Measurements from ENCODE around the gene BSCL2. TPM values are rescaled to one million over a fixed set of nuclear protein-coding genes. Genes with fewer than 3 reads are reported as not detected.

BSCL2 gene
- total and polyA plus RNA-seq, 2 experiments from 2014 or later, result 49.2 to 78.7 TPM

DNA sequence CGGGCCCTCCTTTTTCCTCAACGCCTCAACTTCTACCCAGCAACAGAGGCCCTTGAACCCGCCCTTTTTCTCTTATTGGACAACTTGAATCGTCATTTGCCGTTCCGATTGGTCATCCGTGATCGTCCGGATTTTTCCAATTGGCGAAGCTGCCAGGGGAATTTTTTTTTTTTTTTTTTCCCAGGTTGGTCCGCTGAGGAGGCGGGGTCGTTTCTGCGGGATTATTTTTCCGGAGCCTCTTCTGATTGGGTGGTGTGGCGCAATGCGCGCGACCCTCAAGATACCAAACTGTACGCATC is 20.6 kb upstream of the BSCL2 start:
- DNase-seq (ENCODE audit: low spot score), result peak; percentile 96
- under 1% methylated on average over 20 of the region's 20 CpGs for WGBS (ENCODE audit: low lambda C conversion rate, missing lambda C conversion rate)
- H3K36me3 ChIP-seq (replicated peaks; ENCODE audit: insufficient read depth, low read depth), result no peaks in the 10 kb centered on the region

DNA sequence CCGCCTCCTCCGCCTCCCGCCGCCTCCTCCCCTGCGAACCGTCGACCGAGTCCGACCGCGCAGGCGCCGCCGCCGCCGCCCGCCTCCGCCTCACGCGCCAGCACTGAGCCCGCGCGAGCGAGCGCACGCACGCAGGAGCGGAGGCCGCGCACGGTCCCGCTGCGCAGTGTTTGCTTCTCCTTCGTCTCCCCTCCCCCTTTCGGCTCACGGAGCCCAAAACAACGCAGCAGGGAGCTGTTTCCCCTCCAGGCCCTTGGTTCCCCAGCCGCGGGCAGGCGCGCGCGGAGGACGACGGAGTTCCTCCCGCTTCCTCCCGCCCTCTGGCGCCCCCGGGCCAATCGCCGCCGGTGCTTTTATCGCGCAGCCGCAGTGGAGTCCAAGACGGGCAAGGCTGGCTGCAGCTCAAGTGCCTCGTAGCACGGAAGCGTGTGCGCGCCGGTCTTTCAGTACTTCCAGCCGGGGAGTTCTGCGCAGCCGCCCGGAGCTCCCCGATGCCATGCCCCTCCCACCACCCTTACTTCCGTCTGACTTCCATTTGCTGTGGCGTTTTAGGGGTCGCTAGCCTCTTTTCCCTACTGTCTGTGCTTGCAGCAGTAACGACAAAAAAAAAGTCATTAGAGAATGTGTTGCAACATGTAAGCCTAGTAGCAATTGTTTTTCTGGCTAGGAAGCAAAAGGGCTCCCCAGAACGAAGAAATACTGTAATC is 20.1 kb upstream of the BSCL2 start, which contains the start of gene HNRNPUL2:
TSS of gene HNRNPUL2 (minus strand) at position 293 of the 707 bp plus-strand sequence. CDS start 301 bp downstream, outside the sequence.
- no peaks in the 10 kb centered on the region for H3K9me3 ChIP-seq (ENCODE audit: low read depth)
- H3K36me3 ChIP-seq (replicated peaks; ENCODE audit: insufficient read depth, low read depth), result peaks cover 5% of the 10 kb centered on the region
- H4K20me1 ChIP-seq (ENCODE audit: insufficient read depth, poor library complexity, severe bottlenecking), result peaks cover 43% of the 10 kb centered on the region
- H3K4me2 ChIP-seq, result peak within 1 kb of the TSS; percentile 89
- peaks cover 16% of the 10 kb centered on the region for H3K4me1 ChIP-seq (ENCODE audit: insufficient read depth)
- H3K4me3 ChIP-seq, result peak within 1 kb of the TSS; percentile 48
- peak within 1 kb of the TSS; percentile 93 for H2AFZ ChIP-seq
- under 1% methylated on average over 54 of the region's 72 CpGs for WGBS (ENCODE audit: low lambda C conversion rate, missing lambda C conversion rate)
- peak within 1 kb of the TSS; percentile 91 for H3K27ac ChIP-seq
- H3K9me2 ChIP-seq (replicated peaks; ENCODE audit: insufficient read depth), result no peaks in the 10 kb centered on the region
- DNase-seq (ENCODE audit: low spot score), result peak; percentile 100
- no peaks in the 10 kb centered on the region for H3K27me3 ChIP-seq
- TF ChIP-seq EZH2phosphoT487 (IDR thresholded peaks at IDR 0.05; ENCODE audit: low read depth, severe bottlenecking, unreplicated experiment), result no peak
- TF ChIP-seq, protein P1, sequence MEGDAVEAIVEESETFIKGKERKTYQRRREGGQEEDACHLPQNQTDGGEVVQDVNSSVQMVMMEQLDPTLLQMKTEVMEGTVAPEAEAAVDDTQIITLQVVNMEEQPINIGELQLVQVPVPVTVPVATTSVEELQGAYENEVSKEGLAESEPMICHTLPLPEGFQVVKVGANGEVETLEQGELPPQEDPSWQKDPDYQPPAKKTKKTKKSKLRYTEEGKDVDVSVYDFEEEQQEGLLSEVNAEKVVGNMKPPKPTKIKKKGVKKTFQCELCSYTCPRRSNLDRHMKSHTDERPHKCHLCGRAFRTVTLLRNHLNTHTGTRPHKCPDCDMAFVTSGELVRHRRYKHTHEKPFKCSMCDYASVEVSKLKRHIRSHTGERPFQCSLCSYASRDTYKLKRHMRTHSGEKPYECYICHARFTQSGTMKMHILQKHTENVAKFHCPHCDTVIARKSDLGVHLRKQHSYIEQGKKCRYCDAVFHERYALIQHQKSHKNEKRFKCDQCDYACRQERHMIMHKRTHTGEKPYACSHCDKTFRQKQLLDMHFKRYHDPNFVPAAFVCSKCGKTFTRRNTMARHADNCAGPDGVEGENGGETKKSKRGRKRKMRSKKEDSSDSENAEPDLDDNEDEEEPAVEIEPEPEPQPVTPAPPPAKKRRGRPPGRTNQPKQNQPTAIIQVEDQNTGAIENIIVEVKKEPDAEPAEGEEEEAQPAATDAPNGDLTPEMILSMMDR (IDR thresholded peaks at IDR 0.05; ENCODE audit: poor library complexity), result no peak
- TF ChIP-seq EZH2 (IDR thresholded peaks at IDR 0.05; ENCODE audit: borderline replicate concordance), result no peak
- H3K79me2 ChIP-seq, result peaks cover 80% of the 10 kb centered on the region

More for the DNA sequence above, 20.6 kb upstream of the BSCL2 start:
- peaks cover 38% of the 10 kb centered on the region for H4K20me1 ChIP-seq (ENCODE audit: insufficient read depth, poor library complexity, severe bottlenecking)
- no peaks in the 10 kb centered on the region for H3K9me2 ChIP-seq (replicated peaks; ENCODE audit: insufficient read depth)
- no peaks in the 10 kb centered on the region for H3K9me3 ChIP-seq (ENCODE audit: low read depth)
- H2AFZ ChIP-seq, result peak overlapping the region; percentile 93
- peak overlapping the region; percentile 48 for H3K4me3 ChIP-seq
- H3K4me2 ChIP-seq, result peak overlapping the region; percentile 81
- H3K27me3 ChIP-seq, result no peaks in the 10 kb centered on the region
- H3K79me2 ChIP-seq, result peaks cover 80% of the 10 kb centered on the region
- H3K27ac ChIP-seq, result peak overlapping the region; percentile 91
- peaks cover 16% of the 10 kb centered on the region for H3K4me1 ChIP-seq (ENCODE audit: insufficient read depth)
- TF ChIP-seq EZH2 (IDR thresholded peaks at IDR 0.05; ENCODE audit: borderline replicate concordance) (no peak), EZH2phosphoT487 (IDR thresholded peaks at IDR 0.05; ENCODE audit: low read depth, severe bottlenecking, unreplicated experiment) (no peak)
- TF ChIP-seq, protein P1 (IDR thresholded peaks at IDR 0.05; ENCODE audit: poor library complexity), result no peak

DNA sequence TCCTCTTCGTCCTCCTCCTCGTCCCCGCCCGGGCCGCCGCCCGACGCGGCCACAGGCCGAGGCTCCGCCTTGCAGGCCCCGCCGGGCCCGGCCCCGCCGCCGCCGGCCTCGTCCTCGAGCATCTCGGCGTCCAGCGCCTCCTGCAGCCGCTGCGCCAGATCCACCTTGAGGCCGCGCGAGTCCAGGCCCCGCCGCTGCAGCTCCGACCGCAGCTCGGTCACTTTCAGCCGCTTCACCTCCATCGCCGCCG is 19.6 kb upstream of the BSCL2 start:
- no peak for DNase-seq (ENCODE audit: low spot score)
- TF ChIP-seq EZH2phosphoT487 (IDR thresholded peaks at IDR 0.05; ENCODE audit: low read depth, severe bottlenecking, unreplicated experiment) (no peak), EZH2 (IDR thresholded peaks at IDR 0.05; ENCODE audit: borderline replicate concordance) (no peak)
- TF ChIP-seq, protein P1 (IDR thresholded peaks at IDR 0.05; ENCODE audit: poor library complexity), result no peak
- no peaks in the 10 kb centered on the region for H3K27me3 ChIP-seq
- H3K36me3 ChIP-seq (replicated peaks; ENCODE audit: insufficient read depth, low read depth), result peaks cover 7% of the 10 kb centered on the region
- no CpG with 5 or more reads among the region's 37 CpGs for WGBS (ENCODE audit: low lambda C conversion rate, missing lambda C conversion rate)
- peaks cover 80% of the 10 kb centered on the region for H3K79me2 ChIP-seq
- H2AFZ ChIP-seq, result no peak overlapping the region
- peaks cover 16% of the 10 kb centered on the region for H3K4me1 ChIP-seq (ENCODE audit: insufficient read depth)
- H3K4me3 ChIP-seq, result peak overlapping the region; percentile 12
- H3K4me2 ChIP-seq, result peak overlapping the region; percentile 89
- H3K27ac ChIP-seq, result peak overlapping the region; percentile 91
- H3K9me3 ChIP-seq (ENCODE audit: low read depth), result no peaks in the 10 kb centered on the region
- H3K9me2 ChIP-seq (replicated peaks; ENCODE audit: insufficient read depth), result no peaks in the 10 kb centered on the region
- H4K20me1 ChIP-seq (ENCODE audit: insufficient read depth, poor library complexity, severe bottlenecking), result peaks cover 45% of the 10 kb centered on the region
